A549 (cell line): ENCODE data around the gene PLBD2. TPM values are rescaled to one million over a fixed set of nuclear protein-coding genes. Genes with fewer than 3 reads are reported as not detected.

Experiments
- ATAC-seq, 2 experiments: fragments of 200-7000 bp in 1 of 2; fragments of >200 bp in 1 of 2; cut with Nextera tagmentation in 1 of 2; cut with Tn5 transposase in 1 of 2; 3 replicates each; pipeline versions ENCODE4 v1.8.0 to v1.9.1; 2018 to 2020; ENCODE audit warnings: mild to moderate bottlenecking in 1 of 2, moderate library complexity in 1 of 2
- CTCF ChIA-PET: fragments of 300-600 bp; sonication (Branson Sonifier 250); formaldehyde crosslinking; extraction: SDS; loops from one replicate; lab custom pipeline; 2021; ENCODE audit warnings: antibody characterized with exemption, inconsistent platforms; lab: Yijun Ruan, JAX
- POLR2A ChIA-PET: fragments of 350-600 bp; formaldehyde crosslinking; extraction: SDS; loops from one replicate; lab custom pipeline; 2021; ENCODE audit warnings: antibody characterized with exemption, inconsistent platforms; lab: Yijun Ruan, JAX
- DNase-seq, 2 experiments: peaks; one replicate each; pipeline versions ENCODE4 v3.0.0 to v3.0.0-alpha.2; 2011 to 2016; ENCODE audit warnings: low read depth in 1 of 2, low spot score in 1 of 2
- FAIRE-seq: peaks from 2 replicates; lab custom pipeline; 2011; peaks lifted over from hg19 to GRCh38; lab: Jason Lieb, UNC
- H3K27ac ChIP-seq, 2 experiments: fragments of >200 bp; sonication (Bioruptor Twin); formaldehyde crosslinking; 3 replicates each; pipeline ENCODE4 v1.5.1; 2016 to 2017
- H3K4me1 ChIP-seq: fragments of >200 bp; sonication (Bioruptor Twin); formaldehyde crosslinking; 3 replicates; pipeline ENCODE4 v1.6.1; 2016
- H3K4me2 ChIP-seq: fragments of >200 bp; sonication (Bioruptor Twin); formaldehyde crosslinking; 3 replicates; pipeline ENCODE4 v1.6.1; 2016
- H3K4me3 ChIP-seq: fragments of >200 bp; sonication (Bioruptor Twin); formaldehyde crosslinking; 3 replicates; pipeline ENCODE4 v1.5.1; 2016
- H3K9me3 ChIP-seq: fragments of >200 bp; sonication (Bioruptor Twin); formaldehyde crosslinking; 3 replicates; pipeline ENCODE4 v1.6.1; 2016
- BHLHE40 ChIP-seq: IDR thresholded peaks from 2 replicates; pipeline ENCODE4 v1.6.1; 2012; ENCODE audit warnings: low read depth, low read length, inconsistent platforms
- CHD2 ChIP-seq: fragments of 150-350 bp; IDR thresholded peaks from 2 replicates; pipeline ENCODE4 v1.6.1; 2014; ENCODE audit warnings: low read length; ENCODE audit not compliant: partially characterized antibody
- CHD4 ChIP-seq: fragments of 200-600 bp; sonication (generic); IDR thresholded peaks from 2 replicates; pipeline ENCODE4 v1.6.1; 2016; ENCODE audit warnings: antibody characterized with exemption, mild to moderate bottlenecking, borderline replicate concordance
- EHMT2 ChIP-seq: fragments of 200-600 bp; sonication (generic); IDR thresholded peaks from 2 replicates; pipeline ENCODE4 v1.6.1; 2016; ENCODE audit warnings: antibody characterized with exemption, low read depth, mild to moderate bottlenecking, moderate library complexity
- ESRRA ChIP-seq: fragments of 150-350 bp; IDR thresholded peaks from 2 replicates; pipeline ENCODE4 v1.6.1; 2014; ENCODE audit warnings: mild to moderate bottlenecking, low read length, borderline replicate concordance
- GATA3 ChIP-seq: IDR thresholded peaks from 2 replicates; pipeline ENCODE4 v1.6.1; 2012; ENCODE audit warnings: borderline replicate concordance
- HOXA7 ChIP-seq: fragments of 250-450 bp; sonication (Bioruptor Pico); IDR thresholded peaks from 2 replicates; pipeline ENCODE4 v1.5.0; 2020; ENCODE audit warnings: mild to moderate bottlenecking, moderate library complexity
- KDM1A ChIP-seq: fragments of 200-600 bp; sonication (generic); IDR thresholded peaks from 2 replicates; pipeline ENCODE4 v1.6.1; 2016; ENCODE audit warnings: low read depth, mild to moderate bottlenecking
- MAFK ChIP-seq: fragments of 450-650 bp; IDR thresholded peaks from 2 replicates; pipeline ENCODE4 v1.6.1; 2014; ENCODE audit not compliant: partially characterized antibody
- MYC ChIP-seq: IDR thresholded peaks from 2 replicates; pipeline ENCODE4 v1.6.1; 2012; ENCODE audit warnings: mild to moderate bottlenecking, inconsistent platforms, low read length, improper control_type of control experiment, borderline replicate concordance
- NFE2L2 ChIP-seq: fragments of 150-350 bp; conservative IDR thresholded peaks from 2 replicates; pipeline ENCODE4 v1.6.1; 2014; ENCODE audit warnings: low read length
- NPAS2 ChIP-seq: fragments of 250-450 bp; sonication (Bioruptor Pico); IDR thresholded peaks from 2 replicates; pipeline ENCODE4 v1.8.0; 2022; ENCODE audit warnings: mild to moderate bottlenecking, moderate library complexity, borderline replicate concordance
- NR3C1 ChIP-seq: fragments of >200 bp; sonication (Bioruptor Twin); formaldehyde crosslinking; IDR thresholded peaks from 3 replicates; pipeline ENCODE4 v1.6.1; 2017
- POLR2A ChIP-seq: IDR thresholded peaks from 2 replicates; pipeline ENCODE4 v1.6.1; 2012; ENCODE audit warnings: mild to moderate bottlenecking, low read length
- POLR2AphosphoS2 ChIP-seq: conservative IDR thresholded peaks from 2 replicates; pipeline ENCODE4 v1.6.1; 2012; ENCODE audit warnings: low read length, improper control_type of control experiment, inconsistent platforms
- RARB ChIP-seq: fragments of 250-450 bp; sonication (Bioruptor Pico); IDR thresholded peaks from 2 replicates; pipeline ENCODE4 v1.8.0; 2021; ENCODE audit warnings: mild to moderate bottlenecking, moderate library complexity
- RNF2 ChIP-seq: fragments of 200-600 bp; sonication (generic); IDR thresholded peaks from 2 replicates; pipeline ENCODE4 v1.6.1; 2016; ENCODE audit warnings: low read depth, mild to moderate bottlenecking, antibody characterized with exemption, moderate library complexity, borderline replicate concordance
- TFCP2L1 ChIP-seq: fragments of 250-450 bp; sonication (Bioruptor Pico); IDR thresholded peaks from 2 replicates; pipeline ENCODE4 v1.5.0; 2021; ENCODE audit warnings: mild to moderate bottlenecking
- ZNF302 ChIP-seq: fragments of 250-450 bp; sonication (Bioruptor Pico); IDR thresholded peaks from 2 replicates; pipeline ENCODE4 v1.9.0; 2021; ENCODE audit warnings: inconsistent platforms, mild to moderate bottlenecking, moderate library complexity
- WGBS: methylation state at CpG from one replicate; pipeline ENCODE4 v1.1.6; 2017; ENCODE audit errors: missing lambda C conversion rate; 5-methylcytosine and 5-hydroxymethylcytosine counted together
- polyA plus RNA-seq, 4 experiments: library from polyadenylated mRNA; depleted of rRNA in 3 of 4; stranded (reverse); fragments of >200 nt; fragmentation: RNase III in 1 of 4; extraction: RNeasy Plus Mini Kit Qiagen cat#74134 plus additional on column Dnase treatment in 1 of 4; gene quantifications; 2 replicates in 3 of 4; 3 replicates in 1 of 4; pipeline ENCODE4 v1.2.3, GENCODE V29; 2011 to 2017
- TF ChIP-seq, protein P1 (sequence below): IDR thresholded peaks from 2 replicates; pipeline ENCODE4 v1.6.1; 2012
- TF ChIP-seq, protein P2 (sequence below): fragments of 250-450 bp; sonication (Bioruptor Pico); IDR thresholded peaks from 2 replicates; pipeline ENCODE4 v1.5.0; 2020; ENCODE audit warnings: low read depth, mild to moderate bottlenecking, moderate library complexity

Gene PLBD2
- polyA plus RNA-seq, 2 of the 4 experiments (the other 2 are of a cell fraction): 13.2 to 25.9 TPM

GRCh38 chr12:113340061-113340460 is 18.3 kb upstream of the PLBD2 start:
- H3K9me3 ChIP-seq: no peaks in the 10 kb centered on the region
- CTCF ChIA-PET: interaction anchor here (1.0 to 1.6 kb wide), 4 partner anchors 9 to 86 kb away, joined by 3 to 5 read pairs (median 3); no protein-coding TSS in a partner anchor
- FAIRE-seq (no peak), DNase-seq (no peak), ATAC-seq (no peak)
- POLR2A ChIA-PET: no interaction called here
- TF ChIP-seq HOXA7 (no peak), MYC (no peak)
- H3K4me1 ChIP-seq: no peaks in the 10 kb centered on the region
- no peak overlapping the region for H3K4me2 ChIP-seq
- H3K27ac ChIP-seq: no peak overlapping the region
- WGBS: 67% methylated on average over 3 of the region's 3 CpGs
- no peak overlapping the region for H3K4me3 ChIP-seq

- no peaks in the 10 kb centered on the region for H3K4me1 ChIP-seq
- H3K4me3 ChIP-seq: no peak overlapping the region
- H3K4me2 ChIP-seq: no peak overlapping the region
- H3K27ac ChIP-seq: no peak overlapping the region
- peak in 1 of 2 experiments; percentile 16; a peak in 1 of 6 replicates for ATAC-seq
- no peaks in the 10 kb centered on the region for H3K9me3 ChIP-seq
- POLR2A ChIA-PET: no interaction called here
- TF ChIP-seq ZNF302 (CRISPR knock-in tag): no peak
- TF ChIP-seq, protein P1, sequence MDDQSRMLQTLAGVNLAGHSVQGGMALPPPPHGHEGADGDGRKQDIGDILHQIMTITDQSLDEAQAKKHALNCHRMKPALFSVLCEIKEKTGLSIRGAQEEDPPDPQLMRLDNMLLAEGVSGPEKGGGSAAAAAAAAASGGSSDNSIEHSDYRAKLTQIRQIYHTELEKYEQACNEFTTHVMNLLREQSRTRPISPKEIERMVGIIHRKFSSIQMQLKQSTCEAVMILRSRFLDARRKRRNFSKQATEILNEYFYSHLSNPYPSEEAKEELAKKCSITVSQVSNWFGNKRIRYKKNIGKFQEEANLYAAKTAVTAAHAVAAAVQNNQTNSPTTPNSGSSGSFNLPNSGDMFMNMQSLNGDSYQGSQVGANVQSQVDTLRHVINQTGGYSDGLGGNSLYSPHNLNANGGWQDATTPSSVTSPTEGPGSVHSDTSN: no peak
- TF ChIP-seq NFE2L2: no peak
- no peak for TF ChIP-seq KDM1A
- no peak for TF ChIP-seq GATA3
- no peak for TF ChIP-seq ESRRA
- TF ChIP-seq RARB: no peak
- TF ChIP-seq MYC: no peak
- TF ChIP-seq MAFK: no peak
- TF ChIP-seq EHMT2: no peak
- no peak for TF ChIP-seq NPAS2 (CRISPR knock-in tag)
- TF ChIP-seq HOXA7: no peak
- TF ChIP-seq POLR2A: no peak
- TF ChIP-seq TFCP2L1 (CRISPR knock-in tag): no peak
- TF ChIP-seq, protein P2, sequence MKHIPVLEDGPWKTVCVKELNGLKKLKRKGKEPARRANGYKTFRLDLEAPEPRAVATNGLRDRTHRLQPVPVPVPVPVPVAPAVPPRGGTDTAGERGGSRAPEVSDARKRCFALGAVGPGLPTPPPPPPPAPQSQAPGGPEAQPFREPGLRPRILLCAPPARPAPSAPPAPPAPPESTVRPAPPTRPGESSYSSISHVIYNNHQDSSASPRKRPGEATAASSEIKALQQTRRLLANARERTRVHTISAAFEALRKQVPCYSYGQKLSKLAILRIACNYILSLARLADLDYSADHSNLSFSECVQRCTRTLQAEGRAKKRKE (CRISPR knock-in tag): no peak
- no peak for TF ChIP-seq RNF2
- TF ChIP-seq CHD4: no peak
- DNase-seq: no peak
- no peak for FAIRE-seq
- WGBS: 76% methylated on average over 6 of the region's 6 CpGs
- CTCF ChIA-PET: interaction anchor here (1.4 to 1.6 kb wide), 2 partner anchors 30 to 83 kb away, joined by 3 to 5 read pairs; no protein-coding TSS in a partner anchor
These were observed 16.9 kb upstream of the PLBD2 start for GRCh38 chr12:113341535-113341934.

DNA sequence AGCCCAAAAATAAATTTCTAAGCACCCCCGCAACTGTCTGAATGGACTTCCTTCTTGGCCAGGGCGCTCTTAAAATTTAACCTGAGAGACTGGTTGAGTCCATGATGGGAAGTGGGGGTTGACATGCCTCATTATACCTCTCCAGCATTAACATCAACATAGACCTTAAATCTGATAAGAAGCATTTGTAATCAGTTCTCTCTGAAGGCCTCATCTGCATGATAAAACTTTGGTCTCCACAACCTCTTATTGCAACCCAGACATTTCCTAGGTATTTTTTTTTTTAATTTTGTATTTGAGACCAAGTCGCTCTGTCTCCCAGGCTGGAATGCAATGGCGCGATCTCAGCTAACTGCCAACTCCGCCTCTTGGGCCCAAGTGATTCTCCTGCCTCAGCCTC is 13.1 kb upstream of the PLBD2 start:
- POLR2A ChIA-PET: no interaction called here
- WGBS: 93% methylated on average over 6 of the region's 6 CpGs
- FAIRE-seq: no peak
- ATAC-seq: no peak
- H3K27ac ChIP-seq: no peak overlapping the region
- no peak overlapping the region for H3K4me3 ChIP-seq
- no peaks in the 10 kb centered on the region for H3K4me1 ChIP-seq
- H3K9me3 ChIP-seq: no peaks in the 10 kb centered on the region
- CTCF ChIA-PET: interaction anchor here (0.6 kb wide), 1 partner anchor 32 kb away, joined by 3 read pairs; no protein-coding TSS in a partner anchor
- DNase-seq: no peak
- H3K4me2 ChIP-seq: no peak overlapping the region
- TF ChIP-seq CHD2: no peak
- TF ChIP-seq POLR2A: no peak
- no peak for TF ChIP-seq NR3C1
- TF ChIP-seq GATA3: no peak
- TF ChIP-seq RARB: no peak
- no peak for TF ChIP-seq POLR2AphosphoS2
- no peak for TF ChIP-seq BHLHE40
